Type B pancreatic cell (in vitro differentiated cells): ENCODE data around the gene ANK2. TPM values are rescaled to one million over a fixed set of nuclear protein-coding genes. Genes with fewer than 3 reads are reported as not detected.
"Not testable (repeated sequence)": the region's sequence is repeated elsewhere in the genome, so short reads cannot be mapped to it uniquely, and the experiment has no call there.

Experiments
- DNase-seq: peaks from one replicate; pipeline ENCODE4 v3.0.0; 2021; ENCODE audit warnings: mixed read lengths; ENCODE audit not compliant: unreplicated experiment; ENCODE audit errors: extremely low spot score
- H3K27ac Mint-ChIP-seq: 2 replicates; pipeline ENCODE4 v1.8.0; 2021; ENCODE audit warnings: mild to moderate bottlenecking, mixed read lengths
- H3K27me3 Mint-ChIP-seq: 2 replicates; pipeline ENCODE4 v1.8.0; 2021; ENCODE audit warnings: mixed read lengths
- H3K36me3 Mint-ChIP-seq: 2 replicates; pipeline ENCODE4 v1.8.0; 2021; ENCODE audit warnings: mixed read lengths
- H3K4me1 Mint-ChIP-seq: one replicate; pipeline ENCODE4 v1.8.0; 2021; ENCODE audit warnings: mixed read lengths; ENCODE audit not compliant: unreplicated experiment
- H3K4me3 Mint-ChIP-seq: 2 replicates; pipeline ENCODE4 v1.8.0; 2021; ENCODE audit warnings: mild to moderate bottlenecking, mixed read lengths
- H3K9me3 Mint-ChIP-seq: 2 replicates; pipeline ENCODE4 v1.8.0; 2021; ENCODE audit warnings: mixed read lengths
- CTCF ChIP-seq: fragments of 200-600 bp; sonication (generic); conservative IDR thresholded peaks from 2 replicates; pipeline ENCODE4 v1.5.0; 2021; ENCODE audit warnings: antibody characterized with exemption, mild to moderate bottlenecking
- total RNA-seq: library from RNA; stranded (reverse); gene quantifications from 2 replicates; pipeline ENCODE4 v1.2.1, GENCODE V29; 2021; ENCODE audit warnings: low replicate concordance

Gene ANK2
- total RNA-seq, 1 donor from 2014 or later, result 27.7 TPM

- Mint-ChIP-seq H3K27ac (no peak overlapping the region), H3K4me1 (no peaks in the 10 kb centered on the region), H3K36me3 (no peaks in the 10 kb centered on the region)
These were observed 182.7 kb downstream of the ANK2 start for GRCh38 chr4:113232194-113232593.

GRCh38 chr4:113236916-113237315 lies 187.5 kb downstream of the ANK2 start:
- no peaks in the 10 kb centered on the region for H3K9me3 Mint-ChIP-seq
- no peaks in the 10 kb centered on the region for H3K4me1 Mint-ChIP-seq
- H3K36me3 Mint-ChIP-seq, result no peaks in the 10 kb centered on the region
- no peak for TF ChIP-seq CTCF
- no peaks in the 10 kb centered on the region for H3K27me3 Mint-ChIP-seq
- no peak for DNase-seq
- H3K4me3 Mint-ChIP-seq, result no peak overlapping the region
- no peak overlapping the region for H3K27ac Mint-ChIP-seq

More at GRCh38 chr4:113232194-113232593, 182.7 kb downstream of the ANK2 start:
- no peaks in the 10 kb centered on the region for H3K9me3 Mint-ChIP-seq
- DNase-seq, result no peak
- no peak overlapping the region for H3K4me3 Mint-ChIP-seq
- no peaks in the 10 kb centered on the region for H3K27me3 Mint-ChIP-seq
- TF ChIP-seq CTCF, result no peak

GRCh38 chr4:113243312-113243711 lies 193.9 kb downstream of the ANK2 start:
- no peak for TF ChIP-seq CTCF
- no peaks in the 10 kb centered on the region for H3K9me3 Mint-ChIP-seq
- no peaks in the 10 kb centered on the region for H3K4me1 Mint-ChIP-seq
- no peak overlapping the region for H3K27ac Mint-ChIP-seq
- DNase-seq, result no peak
- H3K27me3 Mint-ChIP-seq, result no peaks in the 10 kb centered on the region
- H3K4me3 Mint-ChIP-seq, result no peak overlapping the region
- no peaks in the 10 kb centered on the region for H3K36me3 Mint-ChIP-seq

GRCh38 chr4:113244747-113245146 lies 195.3 kb downstream of the ANK2 start:
- H3K4me3 Mint-ChIP-seq, H3K9me3 Mint-ChIP-seq, H3K27ac Mint-ChIP-seq, H3K36me3 Mint-ChIP-seq, H3K4me1 Mint-ChIP-seq, DNase-seq, H3K27me3 Mint-ChIP-seq: not testable (repeated sequence)

GRCh38 chr4:113248320-113248719 lies 198.9 kb downstream of the ANK2 start:
- H3K36me3 Mint-ChIP-seq, result no peaks in the 10 kb centered on the region
- no peaks in the 10 kb centered on the region for H3K4me1 Mint-ChIP-seq
- no peaks in the 10 kb centered on the region for H3K9me3 Mint-ChIP-seq
- TF ChIP-seq CTCF, result no peak
- H3K4me3 Mint-ChIP-seq, result no peak overlapping the region
- DNase-seq, result no peak
- no peaks in the 10 kb centered on the region for H3K27me3 Mint-ChIP-seq
- no peak overlapping the region for H3K27ac Mint-ChIP-seq

- no peak overlapping the region for H3K27ac Mint-ChIP-seq
These were observed 206.2 kb downstream of the ANK2 start for GRCh38 chr4:113255628-113256027.

More at GRCh38 chr4:113255628-113256027, 206.2 kb downstream of the ANK2 start:
- DNase-seq, result no peak
- no peak for TF ChIP-seq CTCF
- Mint-ChIP-seq H3K4me3 (no peak overlapping the region), H3K36me3 (no peaks in the 10 kb centered on the region), H3K9me3 (no peaks in the 10 kb centered on the region), H3K4me1 (no peaks in the 10 kb centered on the region), H3K27me3 (no peaks in the 10 kb centered on the region)
